NCI-H345 (cell line): Measurements from ENCODE around the gene FHOD3.
"Not testable (repeated sequence)": the region's sequence is repeated elsewhere in the genome, so short reads cannot be mapped to it uniquely, and the experiment has no call there.

Experiments
- DNase-seq: peaks from one replicate; lab custom pipeline; 2025; lab: John Stamatoyannopoulos, UW

The FHOD3 gene

GRCh38 chr18:36551274-36551673, 253.8 kb downstream of the FHOD3 start:
- not testable (repeated sequence) for DNase-seq

- no peak for DNase-seq
Measured at GRCh38 chr18:36558234-36558633, 260.7 kb downstream of the FHOD3 start.

GRCh38 chr18:36559149-36559857, 261.8 kb downstream of the FHOD3 start:
- DNase-seq = no peak

- no peak for DNase-seq
Measured at GRCh38 chr18:36560187-36560586, 262.7 kb downstream of the FHOD3 start.

GRCh38 chr18:36561046-36561445, 263.5 kb downstream of the FHOD3 start:
- no peak for DNase-seq

- no peak for DNase-seq
Measured at GRCh38 chr18:36564841-36565240, 267.3 kb downstream of the FHOD3 start.

GRCh38 chr18:36567800-36568199, 270.3 kb downstream of the FHOD3 start:
- DNase-seq = no peak

GRCh38 chr18:36568487-36568886, 271.0 kb downstream of the FHOD3 start:
- DNase-seq = no peak

- no peak for DNase-seq
Measured at GRCh38 chr18:36572135-36572856, 274.8 kb downstream of the FHOD3 start.

- DNase-seq = no peak
Measured at GRCh38 chr18:36576339-36576738, 278.8 kb downstream of the FHOD3 start.

GRCh38 chr18:36578871-36579710, 281.6 kb downstream of the FHOD3 start:
- no peak for DNase-seq

GRCh38 chr18:36580266-36580665, 282.8 kb downstream of the FHOD3 start:
- no peak for DNase-seq

GRCh38 chr18:36580874-36581750, 283.6 kb downstream of the FHOD3 start:
- no peak for DNase-seq

GRCh38 chr18:36582988-36583745, 285.7 kb downstream of the FHOD3 start:
- no peak for DNase-seq

GRCh38 chr18:36589857-36590543, 292.5 kb downstream of the FHOD3 start:
- no peak for DNase-seq

- no peak for DNase-seq
Measured at GRCh38 chr18:36590621-36591580, 293.4 kb downstream of the FHOD3 start.

GRCh38 chr18:36592282-36592681, 294.8 kb downstream of the FHOD3 start:
- DNase-seq = no peak

GRCh38 chr18:36593001-36593400, 295.5 kb downstream of the FHOD3 start:
- no peak for DNase-seq

GRCh38 chr18:36593641-36594040, 296.1 kb downstream of the FHOD3 start:
- no peak for DNase-seq
